ENCODE data around the gene NFIX. TPM values are rescaled to one million over a fixed set of nuclear protein-coding genes. Genes with fewer than 3 reads are reported as not detected.
A peak's percentile ranks its signal among the peaks of the same experiment; 100 is the strongest.

Gene NFIX
- total and polyA plus RNA-seq, 9 of the 15 experiments (the other 6 are each of a cell fraction or from before 2014, with no cell fraction given): 0.28 to 26.8 (median 5.4) TPM

DNA sequence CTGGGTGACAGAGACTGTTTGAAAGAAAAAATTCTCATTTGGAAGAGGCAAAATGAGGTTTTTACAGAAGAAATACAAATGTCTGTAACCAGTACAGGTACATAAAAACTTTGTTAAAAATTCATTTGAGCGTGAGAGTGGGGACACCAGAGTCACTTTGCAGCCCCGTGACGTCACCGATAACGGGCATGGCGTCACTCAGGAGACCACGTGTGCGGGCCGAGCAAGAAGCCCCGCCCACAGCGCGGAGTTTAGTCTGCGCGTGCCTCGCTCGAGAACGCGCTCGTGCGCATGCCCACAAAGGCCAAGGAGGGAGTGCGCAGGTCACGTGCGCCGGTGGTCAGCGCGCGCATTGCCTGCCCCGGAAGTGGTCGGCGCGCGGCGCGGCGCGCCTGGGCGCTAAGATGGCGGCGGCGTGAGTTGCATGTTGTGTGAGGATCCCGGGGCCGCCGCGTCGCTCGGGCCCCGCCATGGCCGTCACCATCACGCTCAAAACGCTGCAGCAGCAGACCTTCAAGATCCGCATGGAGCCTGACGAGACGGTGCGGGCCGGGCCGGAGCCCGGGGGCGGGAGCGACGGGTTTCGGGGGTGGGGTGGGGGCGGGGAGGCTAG, 49.7 kb upstream of the NFIX start, which contains the start of gene RAD23A (continued):
- peak; percentile 49; the same call in 1 of the 2 replicates for TF ChIP-seq MGA (IDR thresholded peaks at IDR 0.05)
- TF ChIP-seq ZNF77 (CRISPR knock-in tag; IDR thresholded peaks at IDR 0.05): no peak
- TF ChIP-seq ZNF24 (IDR thresholded peaks at IDR 0.05): no peak
- TF ChIP-seq ZFP91 (CRISPR knock-in tag; IDR thresholded peaks at IDR 0.05): no peak
- TF ChIP-seq NR2F6 (CRISPR knock-in tag; IDR thresholded peaks at IDR 0.05): peak; percentile 81; the same call in 1 of the 2 replicates
- no peak for TF ChIP-seq BCOR (IDR thresholded peaks at IDR 0.05)
- TF ChIP-seq HLTF (IDR thresholded peaks at IDR 0.05): no peak
- peak; percentile 100 for TF ChIP-seq POLR2AphosphoS2 (IDR thresholded peaks at IDR 0.05; ENCODE audit: low read length)
- TF ChIP-seq SPI1 (IDR thresholded peaks at IDR 0.05; ENCODE audit: borderline replicate concordance, low read depth, low read length): no peak
- TF ChIP-seq NCOA1 (IDR thresholded peaks at IDR 0.05; ENCODE audit: low read depth): peak; percentile 97
- TF ChIP-seq ZNF384 (IDR thresholded peaks at IDR 0.05; ENCODE audit: low read depth, low read length): no peak
- no peak for TF ChIP-seq ZNF282 (CRISPR knock-in tag; IDR thresholded peaks at IDR 0.05)
- TF ChIP-seq TCFL5 (CRISPR knock-in tag; conservative IDR thresholded peaks at IDR 0.05): no peak
- TF ChIP-seq FOXK1 (CRISPR knock-in tag; IDR thresholded peaks at IDR 0.05; ENCODE audit: borderline replicate concordance): peak; percentile 87; the same call in 1 of the 2 replicates
- no peak for TF ChIP-seq ZKSCAN1 (IDR thresholded peaks at IDR 0.05; ENCODE audit: low read depth, low read length)
- TF ChIP-seq STAT5A (IDR thresholded peaks at IDR 0.05; ENCODE audit: borderline replicate concordance, low read length): no peak
- TF ChIP-seq NR4A1 (CRISPR knock-in tag; IDR thresholded peaks at IDR 0.05): peak; percentile 37; the same call in 1 of the 2 replicates
- 0 out of 2 replicates have a peak, but pooled peaks have one; percentile 20 for TF ChIP-seq NR4A1 (tag; IDR thresholded peaks at IDR 0.05)
- no peak for TF ChIP-seq ZEB2 (IDR thresholded peaks at IDR 0.05)
- peak; percentile 4; the same call in 1 of the 2 replicates for TF ChIP-seq TRIM28 (IDR thresholded peaks at IDR 0.05)
